Measurements from ENCODE around the gene MINDY4B. TPM values are rescaled to one million over a fixed set of nuclear protein-coding genes. Genes with fewer than 3 reads are reported as not detected.
"Not testable (repeated sequence)": the region's sequence is repeated elsewhere in the genome, so short reads cannot be mapped to it uniquely, and the experiment has no call there.

MINDY4B gene
- total RNA-seq, 1 donor from 2014 or later, result 3.0 TPM

GRCh38 chr3:150861851-150862250, 43.4 kb downstream of the MINDY4B start:
- Mint-ChIP-seq H3K27ac (ENCODE audit: unreplicated experiment) (no peak overlapping the region), H3K9me3 (ENCODE audit: unreplicated experiment) (no peaks in the 10 kb centered on the region), H3K36me3 (ENCODE audit: low read depth, unreplicated experiment) (no peaks in the 10 kb centered on the region), H3K4me1 (ENCODE audit: unreplicated experiment) (no peaks in the 10 kb centered on the region), H3K27me3 (ENCODE audit: unreplicated experiment) (no peaks in the 10 kb centered on the region), H3K4me3 (ENCODE audit: unreplicated experiment) (no peak overlapping the region)
- no peak for DNase-seq (ENCODE audit: low spot score)
- no peak for TF ChIP-seq CTCF (IDR thresholded peaks at IDR 0.05; ENCODE audit: unreplicated experiment)

- H3K27me3 Mint-ChIP-seq (ENCODE audit: unreplicated experiment); H3K9me3 Mint-ChIP-seq (ENCODE audit: unreplicated experiment); H3K4me3 Mint-ChIP-seq (ENCODE audit: unreplicated experiment); H3K27ac Mint-ChIP-seq (ENCODE audit: unreplicated experiment); DNase-seq (ENCODE audit: low spot score); H3K4me1 Mint-ChIP-seq (ENCODE audit: unreplicated experiment); H3K36me3 Mint-ChIP-seq (ENCODE audit: low read depth, unreplicated experiment): not testable (repeated sequence)
These were observed 47.3 kb downstream of the MINDY4B start for GRCh38 chr3:150857936-150858335.

- no peak for TF ChIP-seq CTCF (IDR thresholded peaks at IDR 0.05; ENCODE audit: unreplicated experiment)
- H3K4me1 Mint-ChIP-seq (ENCODE audit: unreplicated experiment), result no peaks in the 10 kb centered on the region
- no peak overlapping the region for H3K4me3 Mint-ChIP-seq (ENCODE audit: unreplicated experiment)
- H3K9me3 Mint-ChIP-seq (ENCODE audit: unreplicated experiment), result no peaks in the 10 kb centered on the region
- DNase-seq (ENCODE audit: low spot score), result no peak
- no peaks in the 10 kb centered on the region for H3K27me3 Mint-ChIP-seq (ENCODE audit: unreplicated experiment)
- no peak overlapping the region for H3K27ac Mint-ChIP-seq (ENCODE audit: unreplicated experiment)
- H3K36me3 Mint-ChIP-seq (ENCODE audit: low read depth, unreplicated experiment), result no peaks in the 10 kb centered on the region
These were observed 55.0 kb downstream of the MINDY4B start for GRCh38 chr3:150850191-150850590.

GRCh38 chr3:150848864-150849263, 56.4 kb downstream of the MINDY4B start:
- H3K27me3 Mint-ChIP-seq (ENCODE audit: unreplicated experiment), result no peaks in the 10 kb centered on the region
- H3K9me3 Mint-ChIP-seq (ENCODE audit: unreplicated experiment), result no peaks in the 10 kb centered on the region
- no peak for DNase-seq (ENCODE audit: low spot score)
- H3K4me1 Mint-ChIP-seq (ENCODE audit: unreplicated experiment), result peaks cover 4% of the 10 kb centered on the region
- no peak overlapping the region for H3K4me3 Mint-ChIP-seq (ENCODE audit: unreplicated experiment)
- no peak for TF ChIP-seq CTCF (IDR thresholded peaks at IDR 0.05; ENCODE audit: unreplicated experiment)
- no peaks in the 10 kb centered on the region for H3K36me3 Mint-ChIP-seq (ENCODE audit: low read depth, unreplicated experiment)
- H3K27ac Mint-ChIP-seq (ENCODE audit: unreplicated experiment), result no peak overlapping the region

- H3K36me3 Mint-ChIP-seq (ENCODE audit: low read depth, unreplicated experiment), result no peaks in the 10 kb centered on the region
- TF ChIP-seq CTCF (IDR thresholded peaks at IDR 0.05; ENCODE audit: unreplicated experiment), result no peak
These were observed 57.8 kb downstream of the MINDY4B start for GRCh38 chr3:150847433-150847832.

GRCh38 chr3:150844484-150844883, 60.8 kb downstream of the MINDY4B start:
- no peak overlapping the region for H3K4me3 Mint-ChIP-seq (ENCODE audit: unreplicated experiment)
- peaks cover 4% of the 10 kb centered on the region for H3K4me1 Mint-ChIP-seq (ENCODE audit: unreplicated experiment)
- H3K9me3 Mint-ChIP-seq (ENCODE audit: unreplicated experiment), result no peaks in the 10 kb centered on the region
- no peak overlapping the region for H3K27ac Mint-ChIP-seq (ENCODE audit: unreplicated experiment)
- H3K36me3 Mint-ChIP-seq (ENCODE audit: low read depth, unreplicated experiment), result no peaks in the 10 kb centered on the region
- DNase-seq (ENCODE audit: low spot score), result no peak
- H3K27me3 Mint-ChIP-seq (ENCODE audit: unreplicated experiment), result no peaks in the 10 kb centered on the region
- TF ChIP-seq CTCF (IDR thresholded peaks at IDR 0.05; ENCODE audit: unreplicated experiment), result no peak

More at GRCh38 chr3:150847433-150847832, 57.8 kb downstream of the MINDY4B start:
- Mint-ChIP-seq H3K4me3 (ENCODE audit: unreplicated experiment) (no peak overlapping the region), H3K27ac (ENCODE audit: unreplicated experiment) (no peak overlapping the region), H3K9me3 (ENCODE audit: unreplicated experiment) (no peaks in the 10 kb centered on the region), H3K4me1 (ENCODE audit: unreplicated experiment) (peaks cover 4% of the 10 kb centered on the region), H3K27me3 (ENCODE audit: unreplicated experiment) (no peaks in the 10 kb centered on the region)
- DNase-seq (ENCODE audit: low spot score), result no peak
